Activated CD8-positive, alpha-beta T cell treated with anti-CD3 and anti-CD28 coated beads for 36 hours (primary cell): Measurements from ENCODE around the gene HID1. TPM values are rescaled to one million over a fixed set of nuclear protein-coding genes. Genes with fewer than 3 reads are reported as not detected.

Experiments
- ATAC-seq: fragments of 200-7000 bp; cut with Tn5 transposase; one replicate; pipeline ENCODE4 v1.10.0; 2021; ENCODE audit warnings: mild to moderate bottlenecking, moderate library complexity
- CTCF ChIA-PET: fragments of 350-600 bp; sonication (Branson Sonifier 250); formaldehyde crosslinking; loops from one replicate; lab custom pipeline; 2021; ENCODE audit warnings: antibody characterized with exemption; lab: Charles Lee
- POLR2A ChIA-PET: fragments of 350-600 bp; sonication (Branson Sonifier 250); formaldehyde crosslinking; loops from one replicate; lab custom pipeline; 2021; ENCODE audit warnings: antibody characterized with exemption; lab: Charles Lee
- DNase-seq: peaks from one replicate; pipeline ENCODE4 v3.0.0-alpha.2; 2020
- H3K27ac Mint-ChIP-seq: one replicate; pipeline ENCODE4 v1.8.0; 2021; ENCODE audit warnings: mild to moderate bottlenecking, mixed read lengths
- H3K27me3 Mint-ChIP-seq: one replicate; pipeline ENCODE4 v1.8.0; 2021; ENCODE audit warnings: mixed read lengths
- H3K36me3 Mint-ChIP-seq: one replicate; pipeline ENCODE4 v1.8.0; 2021; ENCODE audit warnings: low read depth, mixed read lengths
- H3K4me1 Mint-ChIP-seq: one replicate; pipeline ENCODE4 v1.8.0; 2021; ENCODE audit warnings: low read depth, mixed read lengths
- H3K4me3 Mint-ChIP-seq: one replicate; pipeline ENCODE4 v1.8.0; 2021; ENCODE audit warnings: mild to moderate bottlenecking, moderate library complexity, mixed read lengths
- H3K9me3 Mint-ChIP-seq: one replicate; pipeline ENCODE4 v1.8.0; 2021; ENCODE audit warnings: mixed read lengths
- intact Hi-C: fragments of 100-400 bp; cut with micrococcal nuclease; formaldehyde crosslinking; loops from one replicate; pipeline ENCODE4 v1.10.0; 2022
- total RNA-seq, 2 experiments: library from RNA; stranded (reverse); gene quantifications; one replicate each; pipeline ENCODE4 v1.2.3, GENCODE V29; 2021
- TF ChIP-seq, protein P1 (sequence below): fragments of 200-600 bp; IDR thresholded peaks from one replicate; pipeline ENCODE4 v1.8.0; 2022; ENCODE audit warnings: antibody characterized with exemption, mild to moderate bottlenecking

The HID1 gene
- total RNA-seq, 2 experiments from 2014 or later, result 1.4 to 1.7 TPM

DNA sequence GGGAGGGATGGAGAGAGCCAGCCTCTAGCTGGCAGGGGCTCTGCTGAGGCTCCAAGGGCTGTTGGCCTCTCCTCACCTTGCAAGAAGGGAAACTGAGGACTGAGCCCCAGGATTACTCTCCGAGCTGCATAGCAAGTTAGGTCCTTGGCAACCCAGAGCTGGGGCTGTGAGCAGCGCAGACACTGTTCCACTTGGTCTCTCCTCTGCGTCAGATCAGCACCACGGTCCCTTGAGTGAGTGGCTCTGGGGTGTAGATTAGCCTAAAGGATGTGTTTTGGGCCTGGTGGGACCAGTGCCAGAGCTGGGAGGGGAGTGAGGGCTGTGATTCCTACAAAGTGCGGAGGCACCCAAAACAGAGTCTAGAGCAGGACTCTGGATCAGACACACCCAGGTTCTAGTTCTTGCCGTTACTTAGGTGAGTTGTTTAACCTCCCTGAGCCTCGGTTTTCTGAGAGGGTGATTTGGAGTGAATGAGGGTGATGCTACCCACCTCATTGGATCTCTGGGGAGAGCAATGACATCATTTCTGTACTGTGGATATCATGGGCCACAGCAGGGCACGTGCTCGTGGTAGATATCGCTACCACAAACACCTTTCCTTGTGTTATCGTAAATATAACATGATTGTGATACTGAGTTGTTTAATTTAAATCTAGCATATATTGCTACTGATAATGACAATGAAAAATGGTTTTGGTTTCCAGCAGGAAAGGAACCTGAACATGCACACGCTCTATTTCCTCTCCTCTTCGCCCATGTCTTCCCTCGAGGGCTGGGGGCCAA, 71.0 kb downstream of the HID1 start:
- TF ChIP-seq, protein P1, sequence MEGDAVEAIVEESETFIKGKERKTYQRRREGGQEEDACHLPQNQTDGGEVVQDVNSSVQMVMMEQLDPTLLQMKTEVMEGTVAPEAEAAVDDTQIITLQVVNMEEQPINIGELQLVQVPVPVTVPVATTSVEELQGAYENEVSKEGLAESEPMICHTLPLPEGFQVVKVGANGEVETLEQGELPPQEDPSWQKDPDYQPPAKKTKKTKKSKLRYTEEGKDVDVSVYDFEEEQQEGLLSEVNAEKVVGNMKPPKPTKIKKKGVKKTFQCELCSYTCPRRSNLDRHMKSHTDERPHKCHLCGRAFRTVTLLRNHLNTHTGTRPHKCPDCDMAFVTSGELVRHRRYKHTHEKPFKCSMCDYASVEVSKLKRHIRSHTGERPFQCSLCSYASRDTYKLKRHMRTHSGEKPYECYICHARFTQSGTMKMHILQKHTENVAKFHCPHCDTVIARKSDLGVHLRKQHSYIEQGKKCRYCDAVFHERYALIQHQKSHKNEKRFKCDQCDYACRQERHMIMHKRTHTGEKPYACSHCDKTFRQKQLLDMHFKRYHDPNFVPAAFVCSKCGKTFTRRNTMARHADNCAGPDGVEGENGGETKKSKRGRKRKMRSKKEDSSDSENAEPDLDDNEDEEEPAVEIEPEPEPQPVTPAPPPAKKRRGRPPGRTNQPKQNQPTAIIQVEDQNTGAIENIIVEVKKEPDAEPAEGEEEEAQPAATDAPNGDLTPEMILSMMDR, result no peak
- intact Hi-C loops, result no loop called here
- Mint-ChIP-seq H3K36me3 (no peaks in the 10 kb centered on the region), H3K9me3 (no peaks in the 10 kb centered on the region), H3K4me1 (no peaks in the 10 kb centered on the region), H3K27ac (no peak overlapping the region), H3K4me3 (no peak overlapping the region), H3K27me3 (peaks cover 17% of the 10 kb centered on the region)
- DNase-seq (no peak), ATAC-seq (no peak)
- CTCF ChIA-PET, result no interaction called here
- POLR2A ChIA-PET, result no interaction called here

Other genes with a start within 250 kb of the HID1 start
- 1 to 10 TPM; 6.6 to 6.7 TPM for gene RAB37, start 235.5 kb downstream of the HID1 start, total RNA-seq
- gene NHERF1, start 224.1 kb downstream of the HID1 start, total RNA-seq, result 100 to 1,000 TPM; 143 to 150 TPM
- gene NAT9, start 196.4 kb downstream of the HID1 start, total RNA-seq, result 10 to 100 TPM; 35.5 to 42.4 TPM
- not detected for gene GRIN2C, start 112.9 kb downstream of the HID1 start, total RNA-seq
- gene FDXR, start 99.8 kb downstream of the HID1 start, total RNA-seq, result 10 to 100 TPM; 20.0 to 24.3 TPM
- gene FADS6, start 79.1 kb downstream of the HID1 start, total RNA-seq, result not detected
- gene USH1G, start 49.5 kb downstream of the HID1 start, total RNA-seq, result not detected
- not detected for gene OTOP2, start 48.5 kb downstream of the HID1 start, total RNA-seq
- not detected for gene OTOP3, start 36.9 kb downstream of the HID1 start, total RNA-seq
- gene CDR2L, start 14.9 kb upstream of the HID1 start, total RNA-seq, result under 1 TPM; 0.59 to 0.94 TPM
- gene MRPL58, start 39.9 kb upstream of the HID1 start, total RNA-seq, result 10 to 100 TPM; 53.6 to 62.4 TPM
- 100 to 1,000 TPM; 177 to 183 TPM for gene ATP5PD, start 74.2 kb upstream of the HID1 start, total RNA-seq
- gene KCTD2, start 74.5 kb upstream of the HID1 start, total RNA-seq, result 10 to 100 TPM; 10.5 to 11.4 TPM
- 1 to 10 TPM; 2.0 to 2.8 TPM for gene SLC16A5, start 115.2 kb upstream of the HID1 start, total RNA-seq
- 1 to 10 TPM; 5.4 TPM for gene ARMC7, start 137.2 kb upstream of the HID1 start, total RNA-seq
- gene NT5C, start 159.0 kb upstream of the HID1 start, total RNA-seq, result 10 to 100 TPM; 66.1 to 68.1 TPM
- 100 to 1,000 TPM; 203 to 208 TPM for gene JPT1, start 181.8 kb upstream of the HID1 start, total RNA-seq
- gene SUMO2, start 210.2 kb upstream of the HID1 start, total RNA-seq, result 100 to 1,000 TPM; 506 to 525 TPM
- gene NUP85, start 232.9 kb upstream of the HID1 start, total RNA-seq, result 100 to 1,000 TPM; 108 to 116 TPM